BJ (cell line): ENCODE measurements around the gene PIAS4. TPM values are rescaled to one million over a fixed set of nuclear protein-coding genes. Genes with fewer than 3 reads are reported as not detected.
A peak's percentile ranks its signal among the peaks of the same experiment; 100 is the strongest.

Experiments used
- CTCF ChIA-PET: fragments of 350-600 bp; formaldehyde crosslinking; extraction: SDS; loops from one replicate; lab custom pipeline; 2021; ENCODE audit warnings: antibody characterized with exemption, inconsistent platforms; lab: Yijun Ruan, JAX
- POLR2A ChIA-PET: fragments of 300-600 bp; sonication (Branson Sonifier 250); formaldehyde crosslinking; extraction: SDS; loops from one replicate; lab custom pipeline; 2021; ENCODE audit warnings: antibody characterized with exemption; lab: Charles Lee
- DNase-seq: peaks from one replicate; pipeline ENCODE4 v3.0.0-alpha.2; 2011; ENCODE audit warnings: low read depth
- H3K27me3 ChIP-seq: 2 replicates; pipeline ENCODE4 v1.6.0; 2011; ENCODE audit warnings: low read length; ENCODE audit not compliant: control insufficient read depth, insufficient read depth
- H3K36me3 ChIP-seq: 2 replicates; pipeline ENCODE4 v1.5.1; 2011; ENCODE audit warnings: low read length; ENCODE audit not compliant: control insufficient read depth, insufficient read depth
- H3K4me3 ChIP-seq: 2 replicates; pipeline ENCODE4 v1.5.1; 2011; ENCODE audit warnings: low read depth, mild to moderate bottlenecking, control low read depth, low read length
- CTCF ChIP-seq: IDR thresholded peaks from 2 replicates; pipeline ENCODE4 v1.5.1; 2011; ENCODE audit warnings: low read depth, mild to moderate bottlenecking, control low read depth, inconsistent platforms, low read length, moderate library complexity; ENCODE audit not compliant: insufficient read depth
- polyA plus RNA-seq: library from polyadenylated mRNA; depleted of rRNA; stranded (reverse); fragments of >200 nt; gene quantifications from 2 replicates; pipeline ENCODE4 v1.2.3, GENCODE V29; 2011

PIAS4 gene
- polyA plus RNA-seq, 1 experiment = 18.2 TPM

GRCh38 chr19:4069331-4069959 lies 61.9 kb downstream of the PIAS4 start:
- ChIA-PET POLR2A (no interaction called here), CTCF (interaction anchor here (0.6 kb wide), 1 partner anchor 8 kb away, joined by 3 read pairs; no protein-coding TSS in a partner anchor)
- no peak overlapping the region for H3K4me3 ChIP-seq

GRCh38 chr19:4071610-4072009 lies 64.1 kb downstream of the PIAS4 start:
- Histone ChIP-seq H3K27me3 (no peaks in the 10 kb centered on the region), H3K4me3 (no peak overlapping the region), H3K36me3 (no peaks in the 10 kb centered on the region)
- TF ChIP-seq CTCF = no peak
- CTCF ChIA-PET = no interaction called here
- DNase-seq = no peak
- POLR2A ChIA-PET = no interaction called here

More at GRCh38 chr19:4069331-4069959, 61.9 kb downstream of the PIAS4 start:
- Histone ChIP-seq H3K36me3 (no peaks in the 10 kb centered on the region), H3K27me3 (no peaks in the 10 kb centered on the region)
- DNase-seq = no peak
- TF ChIP-seq CTCF = no peak

- no peak overlapping the region for H3K4me3 ChIP-seq
- POLR2A ChIA-PET = no interaction called here
- no peak for TF ChIP-seq CTCF
- H3K36me3 ChIP-seq = no peaks in the 10 kb centered on the region
- no peak for DNase-seq
- CTCF ChIA-PET = interaction anchor here (0.6 kb wide), 1 partner anchor 359 kb away, joined by 3 read pairs; no protein-coding TSS in a partner anchor
- H3K27me3 ChIP-seq = no peaks in the 10 kb centered on the region
Measured at GRCh38 chr19:4075373-4075772, 67.8 kb downstream of the PIAS4 start.

- Histone ChIP-seq H3K27me3 (no peaks in the 10 kb centered on the region), H3K4me3 (no peak overlapping the region), H3K36me3 (no peaks in the 10 kb centered on the region)
- no peak for DNase-seq
- CTCF ChIA-PET = interaction anchor here (1.0 to 1.8 kb wide), 2 partner anchors 63 to 89 kb away, joined by 3 to 5 read pairs; no protein-coding TSS in a partner anchor
- TF ChIP-seq CTCF = no peak
- POLR2A ChIA-PET = no interaction called here
Measured at GRCh38 chr19:4077007-4077374, 69.5 kb downstream of the PIAS4 start.

GRCh38 chr19:4077800-4078684 lies 70.5 kb downstream of the PIAS4 start:
- DNase-seq = no peak
- Histone ChIP-seq H3K4me3 (peak overlapping the region; percentile 43), H3K27me3 (no peaks in the 10 kb centered on the region), H3K36me3 (no peaks in the 10 kb centered on the region)
- POLR2A ChIA-PET = no interaction called here
- CTCF ChIA-PET = interaction anchor here (0.6 to 1.8 kb wide), 2 partner anchors 9 to 90 kb away, joined by 3 read pairs; no protein-coding TSS in a partner anchor
- no peak for TF ChIP-seq CTCF
